ENCODE data around the gene MORN1. TPM values are rescaled to one million over a fixed set of nuclear protein-coding genes. Genes with fewer than 3 reads are reported as not detected.

The MORN1 gene
- total and polyA plus RNA-seq, 10 donors: 1.9 to 13.5 (median 6.9) TPM

- Histone ChIP-seq H3K9me3 (peaks cover 0 to 13% (median 11%) of the 10 kb centered on the region in 8 donors), H3K27ac (no peak overlapping the region), H3K27me3 (replicated peaks in 1 of 7) (no peaks in the 10 kb centered on the region), H3K4me3 (no peak overlapping the region), H3K4me1 (no peaks in the 10 kb centered on the region), H3K36me3 (no peaks in the 10 kb centered on the region)
- intact Hi-C loops (cut with DNase I; ENCODE audit: low total_unique reads): no loop called here
- 91 to 99% (median 99%) methylated on average over 2 of the region's 2 CpGs for WGBS, 5 donors
- no peak for DNase-seq
- TF ChIP-seq POLR2AphosphoS5 (IDR thresholded peaks at IDR 0.05) (no peak), CTCF (IDR thresholded peaks at IDR 0.05 in 8 of 11, conservative IDR thresholded peaks at IDR 0.05 in 3 of 11) (no peak), POLR2A (IDR thresholded peaks at IDR 0.05) (no peak)
Measured at GRCh38 chr1:2363847-2364513, 27.4 kb downstream of the MORN1 start.

GRCh38 chr1:2360588-2361364 lies 30.6 kb downstream of the MORN1 start:
- peaks cover 0 to 13% (median 11%) of the 10 kb centered on the region in 8 donors for H3K9me3 ChIP-seq
- H3K27me3 ChIP-seq (replicated peaks in 1 of 7): no peaks in the 10 kb centered on the region
- no peak overlapping the region for H3K4me3 ChIP-seq
- no peaks in the 10 kb centered on the region for H3K4me1 ChIP-seq
- intact Hi-C loops (cut with DNase I; ENCODE audit: low total_unique reads): no loop called here
- H3K27ac ChIP-seq: no peak overlapping the region
- peaks cover 0 to 5% (median 0%) of the 10 kb centered on the region in 6 donors for H3K36me3 ChIP-seq
- DNase-seq: peak; percentile 28
- no peak for TF ChIP-seq POLR2A (IDR thresholded peaks at IDR 0.05)
- TF ChIP-seq POLR2AphosphoS5 (IDR thresholded peaks at IDR 0.05): no peak
- no peak for TF ChIP-seq CTCF (IDR thresholded peaks at IDR 0.05 in 8 of 11, conservative IDR thresholded peaks at IDR 0.05 in 3 of 11)
- WGBS, 5 donors: 80 to 90% (median 85%) methylated on average over 11 of the region's 11 CpGs

GRCh38 chr1:2358651-2359640 lies 32.4 kb downstream of the MORN1 start:
- Histone ChIP-seq H3K27me3 (replicated peaks in 1 of 7) (no peaks in the 10 kb centered on the region), H3K4me1 (no peaks in the 10 kb centered on the region), H3K9me3 (peaks cover 0 to 11% (median 8%) of the 10 kb centered on the region in 8 donors), H3K36me3 (peaks cover 0 to 5% (median 0%) of the 10 kb centered on the region in 6 donors), H3K27ac (no peak overlapping the region), H3K4me3 (no peak overlapping the region)
- TF ChIP-seq CTCF (IDR thresholded peaks at IDR 0.05 in 8 of 11, conservative IDR thresholded peaks at IDR 0.05 in 3 of 11): no peak
- TF ChIP-seq POLR2A (IDR thresholded peaks at IDR 0.05): no peak
- TF ChIP-seq POLR2AphosphoS5 (IDR thresholded peaks at IDR 0.05): no peak
- DNase-seq: peak; percentile 40
- intact Hi-C loops (cut with DNase I; ENCODE audit: low total_unique reads): no loop called here
- 80 to 90% (median 85%) methylated on average over 18 to 24 of the region's 24 CpGs for WGBS, 5 donors
